PFSK-1 (cell line): Measurements from ENCODE around the gene CC2D1A.

Source experiments
- FOXP2 ChIP-seq: optimal IDR thresholded peaks from 2 replicates; pipeline ENCODE3; 2011; ENCODE audit warnings: borderline replicate concordance, control low read depth, inconsistent platforms; ENCODE audit not compliant: insufficient read depth; ENCODE audit errors: extremely low read length, extremely low read depth
- POLR2AphosphoS5 ChIP-seq: IDR thresholded peaks from 2 replicates; pipeline ENCODE4 v1.6.1; 2012; ENCODE audit warnings: low read depth, mild to moderate bottlenecking, control low read depth, low read length, moderate library complexity
- SIN3A ChIP-seq: IDR thresholded peaks from 2 replicates; pipeline ENCODE4 v1.6.1; 2012; ENCODE audit warnings: mild to moderate bottlenecking, low read length, moderate library complexity, borderline replicate concordance; ENCODE audit not compliant: insufficient read depth
- TAF1 ChIP-seq: IDR thresholded peaks from 2 replicates; pipeline ENCODE4 v1.6.1; 2012; ENCODE audit warnings: low read length, control low read depth, borderline replicate concordance; ENCODE audit not compliant: insufficient read depth
- TF ChIP-seq, protein P1 (sequence below), 2 experiments: IDR thresholded peaks; 2 replicates each; pipeline versions ENCODE4 v1.6.1 to v1.8.0; 2011 to 2012; ENCODE audit warnings: low read depth in 2 of 2, low read length in 2 of 2, control low read depth in 1 of 2, inconsistent platforms in 1 of 2, mild to moderate bottlenecking in 1 of 2, moderate library complexity in 1 of 2; ENCODE audit not compliant: insufficient read depth in 1 of 2

Gene CC2D1A

DNA sequence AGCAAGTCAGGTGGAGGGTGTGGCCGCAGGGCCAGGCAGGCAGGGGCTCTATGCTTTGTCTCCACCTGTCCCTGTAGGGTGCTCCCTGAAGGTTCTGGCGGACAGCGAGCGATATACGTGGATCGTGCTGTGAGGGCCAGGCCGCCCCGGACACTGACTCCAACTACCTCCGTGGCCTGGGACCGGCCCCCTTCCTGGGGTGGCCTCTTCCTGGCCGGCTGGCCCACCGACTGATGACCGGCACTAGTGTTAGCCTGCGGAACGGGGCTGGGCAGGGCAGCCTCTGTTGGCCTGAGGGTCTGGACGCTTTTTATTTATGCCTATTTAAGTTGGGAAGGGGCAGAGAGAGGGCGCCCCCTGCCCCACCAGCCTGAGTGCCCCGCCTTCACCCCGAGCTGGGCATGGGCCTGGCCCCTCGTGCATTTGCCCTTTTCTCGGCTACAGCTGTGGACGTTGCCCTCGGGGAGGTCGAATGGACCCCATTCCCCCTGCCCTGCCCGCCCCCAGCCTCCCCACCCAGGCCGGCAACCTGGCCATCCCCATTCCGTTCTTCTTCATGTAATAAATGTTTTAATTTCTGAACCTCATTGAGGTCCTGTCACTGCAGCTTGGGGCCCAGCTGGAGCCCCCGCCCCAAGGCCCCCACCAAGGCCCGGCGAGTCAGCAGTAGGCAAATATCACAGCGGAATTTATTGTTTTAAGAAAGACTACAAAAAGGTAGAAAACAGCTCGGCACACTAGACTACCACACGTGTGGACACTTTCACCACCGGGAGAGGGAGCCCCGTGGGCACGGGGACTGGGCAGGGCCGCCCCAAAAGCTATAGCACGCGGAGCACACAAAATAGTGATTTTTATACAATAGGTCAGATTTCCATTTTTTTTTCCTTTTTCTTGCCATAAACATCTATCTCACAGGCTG lies 55.1 kb downstream of the CC2D1A start:
- TF ChIP-seq FOXP2 = no peak
- TF ChIP-seq TAF1 = no peak
- TF ChIP-seq POLR2AphosphoS5 = no peak
- TF ChIP-seq SIN3A = no peak
- TF ChIP-seq, protein P1, sequence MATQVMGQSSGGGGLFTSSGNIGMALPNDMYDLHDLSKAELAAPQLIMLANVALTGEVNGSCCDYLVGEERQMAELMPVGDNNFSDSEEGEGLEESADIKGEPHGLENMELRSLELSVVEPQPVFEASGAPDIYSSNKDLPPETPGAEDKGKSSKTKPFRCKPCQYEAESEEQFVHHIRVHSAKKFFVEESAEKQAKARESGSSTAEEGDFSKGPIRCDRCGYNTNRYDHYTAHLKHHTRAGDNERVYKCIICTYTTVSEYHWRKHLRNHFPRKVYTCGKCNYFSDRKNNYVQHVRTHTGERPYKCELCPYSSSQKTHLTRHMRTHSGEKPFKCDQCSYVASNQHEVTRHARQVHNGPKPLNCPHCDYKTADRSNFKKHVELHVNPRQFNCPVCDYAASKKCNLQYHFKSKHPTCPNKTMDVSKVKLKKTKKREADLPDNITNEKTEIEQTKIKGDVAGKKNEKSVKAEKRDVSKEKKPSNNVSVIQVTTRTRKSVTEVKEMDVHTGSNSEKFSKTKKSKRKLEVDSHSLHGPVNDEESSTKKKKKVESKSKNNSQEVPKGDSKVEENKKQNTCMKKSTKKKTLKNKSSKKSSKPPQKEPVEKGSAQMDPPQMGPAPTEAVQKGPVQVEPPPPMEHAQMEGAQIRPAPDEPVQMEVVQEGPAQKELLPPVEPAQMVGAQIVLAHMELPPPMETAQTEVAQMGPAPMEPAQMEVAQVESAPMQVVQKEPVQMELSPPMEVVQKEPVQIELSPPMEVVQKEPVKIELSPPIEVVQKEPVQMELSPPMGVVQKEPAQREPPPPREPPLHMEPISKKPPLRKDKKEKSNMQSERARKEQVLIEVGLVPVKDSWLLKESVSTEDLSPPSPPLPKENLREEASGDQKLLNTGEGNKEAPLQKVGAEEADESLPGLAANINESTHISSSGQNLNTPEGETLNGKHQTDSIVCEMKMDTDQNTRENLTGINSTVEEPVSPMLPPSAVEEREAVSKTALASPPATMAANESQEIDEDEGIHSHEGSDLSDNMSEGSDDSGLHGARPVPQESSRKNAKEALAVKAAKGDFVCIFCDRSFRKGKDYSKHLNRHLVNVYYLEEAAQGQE (IDR thresholded peaks at IDR 0.05; ENCODE audit: insufficient read depth in 1 of 2, low read depth in 2 of 2, low read length in 2 of 2) = no peak

- TF ChIP-seq POLR2AphosphoS5 = 0 out of 2 replicates have a peak, but pooled peaks have one; percentile 8
- no peak for TF ChIP-seq TAF1
These were observed 56.1 kb downstream of the CC2D1A start for GRCh38 chr19:13961826-13962698.

- TF ChIP-seq FOXP2 (no peak), SIN3A (no peak), TAF1 (no peak), POLR2AphosphoS5 (no peak)
- TF ChIP-seq, protein P1 (IDR thresholded peaks at IDR 0.05; ENCODE audit: insufficient read depth in 1 of 2, low read depth in 2 of 2, low read length in 2 of 2) = no peak
These were observed 57.0 kb downstream of the CC2D1A start for GRCh38 chr19:13962699-13963602.

- no peak for TF ChIP-seq TAF1
- no peak for TF ChIP-seq POLR2AphosphoS5
These were observed 57.7 kb downstream of the CC2D1A start for GRCh38 chr19:13963603-13964105.

DNA sequence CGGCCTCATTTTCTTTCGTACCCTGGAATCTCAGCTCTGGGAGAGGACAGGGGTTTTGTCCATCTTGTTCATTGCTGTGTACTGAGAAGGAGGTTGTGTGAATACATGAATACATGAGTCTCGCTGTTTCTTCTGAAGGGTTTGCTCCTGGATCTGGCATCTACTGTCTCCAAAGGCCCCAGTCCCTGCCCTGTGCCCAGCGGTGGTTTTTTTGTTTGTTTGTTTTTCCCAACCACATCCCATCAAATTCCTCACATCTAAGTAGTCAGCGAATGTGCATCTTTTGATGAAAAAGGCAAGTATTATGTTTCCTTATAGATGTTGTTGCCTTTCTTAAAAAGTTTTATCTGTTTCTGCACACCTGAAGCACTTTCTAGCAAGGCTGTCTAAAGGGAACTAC lies 58.8 kb downstream of the CC2D1A start:
- TF ChIP-seq SIN3A = no peak
- TF ChIP-seq POLR2AphosphoS5 = no peak
- no peak for TF ChIP-seq TAF1

GRCh38 chr19:13965377-13965896 lies 59.4 kb downstream of the CC2D1A start:
- no peak for TF ChIP-seq SIN3A
